Measurements from ENCODE around the gene CDIPT.

CDIPT gene

DNA sequence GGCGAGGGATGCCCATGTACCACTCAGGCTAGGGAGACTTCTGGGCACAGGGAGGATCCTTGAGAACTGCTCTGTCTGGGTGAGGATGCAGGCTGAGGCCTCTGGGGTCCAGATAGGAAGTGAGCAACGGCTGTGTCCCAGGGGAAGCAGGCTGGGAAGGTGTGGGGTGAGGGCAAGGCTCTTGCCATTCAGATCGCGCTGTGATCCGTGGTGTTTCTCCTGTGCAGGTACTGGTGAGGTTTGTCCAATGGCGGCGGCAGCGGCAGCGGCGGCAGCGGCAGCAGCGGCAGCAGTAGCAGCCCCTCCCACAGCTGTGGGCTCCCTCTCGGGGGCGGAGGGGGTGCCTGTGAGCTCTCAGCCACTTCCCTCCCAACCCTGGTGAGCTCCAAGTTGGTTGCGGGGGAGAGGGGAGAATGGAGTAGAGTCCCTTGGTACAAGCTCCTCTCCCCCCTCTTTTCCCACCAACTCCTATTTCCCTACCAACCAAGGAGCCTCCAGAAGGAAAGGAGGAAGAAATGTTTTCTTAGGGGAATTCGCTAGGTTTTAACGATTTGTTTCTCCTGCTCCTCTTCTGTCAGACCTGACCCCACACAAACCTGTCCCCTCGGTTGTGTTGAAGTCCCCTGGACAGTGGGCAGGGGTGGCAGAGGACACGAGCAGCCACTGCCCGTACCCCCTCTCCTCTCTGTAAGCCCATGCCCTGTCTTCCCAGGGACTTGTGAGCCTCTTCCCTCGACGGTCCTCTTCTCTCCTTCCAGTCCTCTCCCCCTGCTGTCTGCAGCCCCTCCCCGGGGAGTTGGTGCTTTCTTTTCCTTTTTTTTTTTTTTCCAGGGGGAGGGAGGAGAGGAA lies 53.0 kb downstream of the CDIPT start:
- DNase-seq: no peak

- no peak for DNase-seq
Measured at GRCh38 chr16:29809031-29809747, 53.8 kb downstream of the CDIPT start.

Measured in hippocampal formation (tissue), 2 donors.